ENCODE data around the gene CEP120.

DNA sequence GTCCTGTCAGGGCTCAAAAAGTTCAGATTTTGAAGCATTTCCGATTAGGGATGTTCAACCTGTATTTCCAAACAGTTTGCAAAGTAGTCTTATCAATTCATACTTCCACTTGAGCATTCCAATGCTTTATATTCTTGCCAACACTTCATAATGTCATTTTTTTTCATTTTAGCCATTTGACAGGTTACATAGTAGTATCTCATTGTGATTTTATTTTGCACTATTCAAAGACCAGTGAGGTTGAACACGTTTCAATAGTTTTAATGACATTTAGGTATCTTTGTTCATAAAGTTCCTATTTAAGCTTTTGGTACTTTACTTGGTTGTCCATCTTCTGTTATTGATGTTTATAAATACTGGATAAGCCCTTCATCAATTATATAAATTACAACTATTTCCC lies 71.4 kb downstream of the CEP120 start:
- TF ChIP-seq, protein P1, sequence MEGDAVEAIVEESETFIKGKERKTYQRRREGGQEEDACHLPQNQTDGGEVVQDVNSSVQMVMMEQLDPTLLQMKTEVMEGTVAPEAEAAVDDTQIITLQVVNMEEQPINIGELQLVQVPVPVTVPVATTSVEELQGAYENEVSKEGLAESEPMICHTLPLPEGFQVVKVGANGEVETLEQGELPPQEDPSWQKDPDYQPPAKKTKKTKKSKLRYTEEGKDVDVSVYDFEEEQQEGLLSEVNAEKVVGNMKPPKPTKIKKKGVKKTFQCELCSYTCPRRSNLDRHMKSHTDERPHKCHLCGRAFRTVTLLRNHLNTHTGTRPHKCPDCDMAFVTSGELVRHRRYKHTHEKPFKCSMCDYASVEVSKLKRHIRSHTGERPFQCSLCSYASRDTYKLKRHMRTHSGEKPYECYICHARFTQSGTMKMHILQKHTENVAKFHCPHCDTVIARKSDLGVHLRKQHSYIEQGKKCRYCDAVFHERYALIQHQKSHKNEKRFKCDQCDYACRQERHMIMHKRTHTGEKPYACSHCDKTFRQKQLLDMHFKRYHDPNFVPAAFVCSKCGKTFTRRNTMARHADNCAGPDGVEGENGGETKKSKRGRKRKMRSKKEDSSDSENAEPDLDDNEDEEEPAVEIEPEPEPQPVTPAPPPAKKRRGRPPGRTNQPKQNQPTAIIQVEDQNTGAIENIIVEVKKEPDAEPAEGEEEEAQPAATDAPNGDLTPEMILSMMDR (conservative IDR thresholded peaks at IDR 0.05; ENCODE audit: low read depth, low read length), result no peak
- no peak for TF ChIP-seq EZH2 (IDR thresholded peaks at IDR 0.05; ENCODE audit: borderline replicate concordance, low read depth, low read length, poor library complexity, severe bottlenecking)
